ENCODE results near the gene FEZ2.
"Not testable (repeated sequence)": the region's sequence is repeated elsewhere in the genome, so short reads cannot be mapped to it uniquely, and the experiment has no call there.

FEZ2 gene

GRCh38 chr2:36606925-36607324 lies 9.0 kb upstream of the FEZ2 start:
- no peaks in the 10 kb centered on the region for H3K36me3 Mint-ChIP-seq (ENCODE audit: low read depth)
- no peak overlapping the region for H3K27ac Mint-ChIP-seq
- H3K9me3 Mint-ChIP-seq: no peaks in the 10 kb centered on the region
- no peaks in the 10 kb centered on the region for H3K4me1 Mint-ChIP-seq (ENCODE audit: low read depth)
- no peak overlapping the region for H3K4me3 Mint-ChIP-seq
- peaks cover 5% of the 10 kb centered on the region for H3K27me3 Mint-ChIP-seq
- no peak for DNase-seq

- no peak for DNase-seq
- H3K9me3 Mint-ChIP-seq: no peaks in the 10 kb centered on the region
- no peaks in the 10 kb centered on the region for H3K4me1 Mint-ChIP-seq (ENCODE audit: low read depth)
- no peak overlapping the region for H3K4me3 Mint-ChIP-seq
- H3K36me3 Mint-ChIP-seq (ENCODE audit: low read depth): no peaks in the 10 kb centered on the region
- H3K27ac Mint-ChIP-seq: no peak overlapping the region
- peaks cover 5% of the 10 kb centered on the region for H3K27me3 Mint-ChIP-seq
These were observed 7.3 kb upstream of the FEZ2 start for GRCh38 chr2:36605273-36605672.

DNA sequence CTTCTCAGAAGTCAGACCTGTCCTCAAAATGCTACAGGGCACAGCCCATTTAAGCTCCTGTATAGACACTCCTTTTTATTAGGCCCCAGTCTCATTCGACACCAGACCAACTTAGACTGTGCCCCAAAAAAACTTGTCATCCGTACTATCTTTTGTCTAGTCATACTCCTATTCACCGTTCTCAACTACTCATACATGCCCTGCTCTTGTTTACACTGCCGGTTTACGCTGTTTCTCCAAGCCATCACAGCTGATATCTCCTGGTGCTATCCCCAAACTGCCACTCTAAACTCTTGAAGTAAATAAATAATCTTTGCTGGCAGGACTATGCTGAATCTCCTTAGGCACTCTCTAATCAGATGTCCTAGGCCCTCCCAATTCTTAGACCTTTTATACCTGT lies 5.7 kb upstream of the FEZ2 start:
- H3K4me3 Mint-ChIP-seq: not testable (repeated sequence)

GRCh38 chr2:36597003-36597531 lies 901 bp downstream of the FEZ2 start:
- H3K9me3 Mint-ChIP-seq: no peaks in the 10 kb centered on the region
- H3K27me3 Mint-ChIP-seq: no peaks in the 10 kb centered on the region
- DNase-seq: peak; percentile 35
- H3K27ac Mint-ChIP-seq: peak overlapping the region; percentile 89
- H3K4me3 Mint-ChIP-seq: peak overlapping the region; percentile 91
- peaks cover 39% of the 10 kb centered on the region for H3K4me1 Mint-ChIP-seq (ENCODE audit: low read depth)
- H3K36me3 Mint-ChIP-seq (ENCODE audit: low read depth): peaks cover 17% of the 10 kb centered on the region

More for the DNA sequence above, 5.7 kb upstream of the FEZ2 start:
- not testable (repeated sequence) for H3K27ac Mint-ChIP-seq; H3K4me1 Mint-ChIP-seq (ENCODE audit: low read depth); DNase-seq; H3K27me3 Mint-ChIP-seq; H3K36me3 Mint-ChIP-seq (ENCODE audit: low read depth); H3K9me3 Mint-ChIP-seq

DNA sequence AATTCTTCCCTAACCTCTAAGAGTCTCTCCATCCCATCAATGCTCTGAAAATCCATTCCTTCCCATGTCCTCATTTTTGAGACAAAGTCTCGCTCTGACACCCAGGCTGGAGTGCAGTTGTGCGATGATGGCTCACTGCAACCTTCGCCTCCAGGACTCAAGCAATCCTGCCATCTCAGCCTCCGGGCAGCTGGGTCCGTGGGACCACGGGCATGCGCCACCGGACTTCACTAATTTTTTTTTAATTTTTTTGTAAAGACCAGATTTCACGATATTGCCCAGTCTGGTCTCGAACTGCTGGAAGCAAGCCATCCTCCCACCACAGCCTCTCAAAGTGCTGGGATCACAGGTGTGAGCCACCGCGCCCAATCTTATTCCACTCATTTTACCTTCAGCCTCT lies 1.6 kb downstream of the FEZ2 start:
- Mint-ChIP-seq H3K4me1 (ENCODE audit: low read depth) (peaks cover 40% of the 10 kb centered on the region), H3K27ac (no peak overlapping the region), H3K36me3 (ENCODE audit: low read depth) (peaks cover 17% of the 10 kb centered on the region), H3K9me3 (no peaks in the 10 kb centered on the region), H3K27me3 (no peaks in the 10 kb centered on the region), H3K4me3 (peak overlapping the region; percentile 91)
- DNase-seq: no peak

DNA sequence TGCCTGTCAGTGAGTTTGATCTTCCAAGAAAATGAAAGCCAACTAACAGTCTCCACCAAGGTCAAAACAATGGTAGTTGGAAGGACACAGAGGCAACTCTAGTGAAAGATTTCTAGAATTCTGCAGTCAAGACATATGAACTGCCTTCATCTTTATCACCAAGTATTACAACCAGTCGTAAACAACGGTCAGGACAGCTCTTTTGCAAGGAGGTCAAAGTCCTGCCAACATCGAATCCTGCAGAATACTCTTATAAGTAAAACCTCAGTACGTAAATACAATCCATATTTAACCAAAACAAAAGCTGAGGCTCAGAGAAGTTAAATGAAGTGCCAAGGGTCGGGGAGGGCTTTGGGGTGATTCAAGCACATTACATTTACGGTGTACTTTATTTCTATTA lies 3.1 kb downstream of the FEZ2 start:
- Mint-ChIP-seq H3K27ac (no peak overlapping the region), H3K36me3 (ENCODE audit: low read depth) (peaks cover 28% of the 10 kb centered on the region), H3K4me3 (no peak overlapping the region), H3K27me3 (no peaks in the 10 kb centered on the region), H3K9me3 (no peaks in the 10 kb centered on the region), H3K4me1 (ENCODE audit: low read depth) (peaks cover 40% of the 10 kb centered on the region)
- no peak for DNase-seq

- no peak for DNase-seq
- H3K4me1 Mint-ChIP-seq (ENCODE audit: low read depth): peaks cover 12% of the 10 kb centered on the region
- H3K27me3 Mint-ChIP-seq: no peaks in the 10 kb centered on the region
- H3K9me3 Mint-ChIP-seq: no peaks in the 10 kb centered on the region
- H3K27ac Mint-ChIP-seq: no peak overlapping the region
- H3K36me3 Mint-ChIP-seq (ENCODE audit: low read depth): peaks cover 68% of the 10 kb centered on the region
- no peak overlapping the region for H3K4me3 Mint-ChIP-seq
These were observed 8.7 kb downstream of the FEZ2 start for GRCh38 chr2:36589230-36589630.

- no peak for DNase-seq
- Mint-ChIP-seq H3K4me1 (ENCODE audit: low read depth) (peaks cover 2% of the 10 kb centered on the region), H3K9me3 (no peaks in the 10 kb centered on the region), H3K27me3 (no peaks in the 10 kb centered on the region), H3K36me3 (ENCODE audit: low read depth) (peaks cover 76% of the 10 kb centered on the region), H3K4me3 (no peak overlapping the region), H3K27ac (no peak overlapping the region)
These were observed 10.4 kb downstream of the FEZ2 start for GRCh38 chr2:36587556-36587955.

DNA sequence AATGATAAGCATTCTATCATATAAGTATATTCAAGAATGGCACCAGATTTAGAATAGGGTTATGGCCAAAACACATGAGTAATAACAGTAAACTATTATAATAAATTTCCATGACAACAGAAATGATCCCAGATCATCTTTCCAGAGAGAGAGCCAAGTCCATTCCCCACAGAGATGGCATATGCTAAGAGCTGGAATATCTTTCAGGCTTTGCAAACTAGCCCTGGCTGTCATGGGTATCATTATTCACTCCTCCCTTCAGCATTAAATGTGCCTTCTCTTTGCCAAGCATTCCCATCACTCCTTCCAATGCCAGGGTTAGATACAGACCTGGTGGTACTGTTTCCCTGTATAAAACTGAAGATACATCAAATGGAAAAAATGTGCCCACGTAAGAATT lies 10.9 kb downstream of the FEZ2 start:
- Mint-ChIP-seq H3K4me3 (no peak overlapping the region), H3K9me3 (no peaks in the 10 kb centered on the region), H3K27me3 (no peaks in the 10 kb centered on the region), H3K36me3 (ENCODE audit: low read depth) (peaks cover 80% of the 10 kb centered on the region), H3K27ac (no peak overlapping the region), H3K4me1 (ENCODE audit: low read depth) (peaks cover 1% of the 10 kb centered on the region)
- DNase-seq: no peak

DNA sequence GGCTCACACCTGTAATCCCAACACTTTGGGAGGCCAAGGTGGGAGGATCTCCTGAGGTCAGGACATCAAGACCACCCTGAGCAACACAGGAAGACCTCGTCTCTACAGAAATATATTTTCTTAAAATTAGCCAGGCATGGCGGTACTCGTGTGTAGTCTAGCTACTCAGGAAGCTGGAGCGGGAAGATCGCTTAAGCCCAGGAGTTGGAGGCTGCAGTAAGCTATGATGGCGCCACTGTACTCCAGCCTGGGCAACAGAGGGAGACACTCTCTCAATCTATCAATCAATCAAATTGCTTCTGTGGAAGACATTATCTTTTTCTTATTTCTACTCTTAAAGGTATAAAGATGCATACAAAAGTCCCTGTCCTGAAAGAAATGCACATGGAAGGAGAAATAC lies 11.3 kb downstream of the FEZ2 start:
- DNase-seq: no peak
- H3K4me1 Mint-ChIP-seq (ENCODE audit: low read depth): no peaks in the 10 kb centered on the region
- no peak overlapping the region for H3K27ac Mint-ChIP-seq
- no peak overlapping the region for H3K4me3 Mint-ChIP-seq
- peaks cover 83% of the 10 kb centered on the region for H3K36me3 Mint-ChIP-seq (ENCODE audit: low read depth)
- no peaks in the 10 kb centered on the region for H3K27me3 Mint-ChIP-seq
- H3K9me3 Mint-ChIP-seq: no peaks in the 10 kb centered on the region

GRCh38 chr2:36584148-36584794 lies 13.7 kb downstream of the FEZ2 start:
- Mint-ChIP-seq H3K27me3 (no peaks in the 10 kb centered on the region), H3K27ac (no peak overlapping the region), H3K36me3 (ENCODE audit: low read depth) (peaks cover 90% of the 10 kb centered on the region), H3K9me3 (no peaks in the 10 kb centered on the region), H3K4me3 (no peak overlapping the region), H3K4me1 (ENCODE audit: low read depth) (peaks cover 1% of the 10 kb centered on the region)
- DNase-seq: no peak

GRCh38 chr2:36582951-36583350 lies 15.0 kb downstream of the FEZ2 start:
- Mint-ChIP-seq H3K4me1 (ENCODE audit: low read depth) (peaks cover 13% of the 10 kb centered on the region), H3K4me3 (no peak overlapping the region), H3K36me3 (ENCODE audit: low read depth) (peaks cover 95% of the 10 kb centered on the region), H3K27me3 (no peaks in the 10 kb centered on the region), H3K9me3 (no peaks in the 10 kb centered on the region), H3K27ac (no peak overlapping the region)
- DNase-seq: no peak

GRCh38 chr2:36582538-36582937 lies 15.4 kb downstream of the FEZ2 start:
- peaks cover 97% of the 10 kb centered on the region for H3K36me3 Mint-ChIP-seq (ENCODE audit: low read depth)
- H3K4me1 Mint-ChIP-seq (ENCODE audit: low read depth): peaks cover 13% of the 10 kb centered on the region

DNA sequence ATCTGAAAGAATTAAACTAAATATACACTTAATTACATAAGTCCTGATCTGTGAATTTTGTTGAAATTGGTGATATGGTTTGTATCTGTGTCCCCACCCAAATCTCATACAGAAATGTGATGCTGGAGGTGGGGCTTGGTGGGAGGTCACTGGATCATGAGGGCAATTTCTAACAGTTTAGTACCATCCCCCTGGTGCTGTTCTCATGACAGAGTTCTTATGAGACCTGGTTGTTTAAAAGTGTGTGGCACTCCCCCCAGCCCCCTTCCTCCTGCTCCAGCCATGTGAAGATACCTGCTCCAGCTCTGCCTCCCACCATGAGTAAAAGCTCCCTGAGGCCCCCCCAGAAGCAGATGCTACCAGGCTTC lies 18.7 kb downstream of the FEZ2 start:
- H3K36me3 Mint-ChIP-seq (ENCODE audit: low read depth): peaks cover 98% of the 10 kb centered on the region
- H3K4me1 Mint-ChIP-seq (ENCODE audit: low read depth): peaks cover 13% of the 10 kb centered on the region
- no peak for DNase-seq
- no peaks in the 10 kb centered on the region for H3K9me3 Mint-ChIP-seq
- peak overlapping the region; percentile 22 for H3K27ac Mint-ChIP-seq
- H3K27me3 Mint-ChIP-seq: no peaks in the 10 kb centered on the region
- no peak overlapping the region for H3K4me3 Mint-ChIP-seq

More at GRCh38 chr2:36582538-36582937, 15.4 kb downstream of the FEZ2 start:
- Mint-ChIP-seq H3K27me3 (no peaks in the 10 kb centered on the region), H3K27ac (no peak overlapping the region), H3K9me3 (no peaks in the 10 kb centered on the region), H3K4me3 (no peak overlapping the region)
- DNase-seq: no peak

GRCh38 chr2:36578343-36579296 lies 19.3 kb downstream of the FEZ2 start:
- Mint-ChIP-seq H3K9me3 (no peaks in the 10 kb centered on the region), H3K4me1 (ENCODE audit: low read depth) (peaks cover 13% of the 10 kb centered on the region), H3K36me3 (ENCODE audit: low read depth) (peaks cover 98% of the 10 kb centered on the region), H3K4me3 (no peak overlapping the region), H3K27me3 (no peaks in the 10 kb centered on the region), H3K27ac (peak overlapping the region; percentile 22)
- DNase-seq: no peak
